GM12873 (cell line): ENCODE measurements around the gene SSRP1.

Experiments used
- CTCF ChIP-seq: IDR thresholded peaks from 2 replicates; pipeline ENCODE4 v1.5.1; 2012; ENCODE audit warnings: low read depth, mild to moderate bottlenecking, moderate library complexity, low read length, control low read depth; ENCODE audit not compliant: insufficient read depth; ENCODE audit errors: missing control alignments

The SSRP1 gene

GRCh38 chr11:57320067-57320718, 15.5 kb downstream of the SSRP1 start:
- TF ChIP-seq CTCF = no peak

- no peak for TF ChIP-seq CTCF
Observed at GRCh38 chr11:57318178-57318577, 17.5 kb downstream of the SSRP1 start.

DNA sequence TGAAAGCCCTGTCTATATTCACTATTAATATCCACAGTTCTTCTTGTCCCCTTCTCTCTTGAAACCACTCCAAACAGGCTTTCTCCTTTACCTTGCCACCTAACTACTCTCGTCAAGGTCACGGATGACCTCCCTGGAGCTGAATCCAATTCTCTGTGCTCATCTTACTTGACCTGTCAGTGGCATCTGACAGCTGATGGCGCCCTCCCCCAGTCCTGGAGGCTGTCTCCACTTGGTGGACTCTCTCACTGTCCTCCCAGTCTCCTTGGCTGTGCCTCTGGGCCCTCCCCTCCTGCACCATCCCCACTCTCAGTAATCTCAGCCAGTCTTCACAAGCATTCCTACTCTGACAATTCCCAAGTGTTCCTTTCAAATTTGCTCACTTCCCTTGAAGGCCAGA, 19.7 kb downstream of the SSRP1 start:
- TF ChIP-seq CTCF = no peak

DNA sequence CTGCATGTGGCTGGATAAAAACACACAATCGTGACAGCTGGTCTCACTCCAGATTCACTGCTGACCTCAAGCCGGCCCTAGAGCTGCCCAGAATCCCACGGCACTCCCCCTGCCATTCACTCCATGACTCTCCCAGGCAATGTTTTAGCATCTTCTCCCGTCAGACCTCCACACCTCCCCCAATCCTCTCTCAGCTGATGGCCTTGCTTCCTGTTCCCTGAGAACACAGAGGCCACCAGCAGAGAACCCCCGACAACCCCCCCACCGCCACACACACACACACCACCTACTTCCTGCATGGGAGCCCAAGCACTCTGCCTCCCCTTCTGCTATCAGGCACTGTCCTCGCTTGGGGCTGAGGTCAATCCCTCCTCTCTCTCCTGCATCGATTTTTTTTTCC, 20.2 kb downstream of the SSRP1 start:
- no peak for TF ChIP-seq CTCF

- TF ChIP-seq CTCF = no peak
Observed at GRCh38 chr11:57314221-57314973, 21.3 kb downstream of the SSRP1 start.

DNA sequence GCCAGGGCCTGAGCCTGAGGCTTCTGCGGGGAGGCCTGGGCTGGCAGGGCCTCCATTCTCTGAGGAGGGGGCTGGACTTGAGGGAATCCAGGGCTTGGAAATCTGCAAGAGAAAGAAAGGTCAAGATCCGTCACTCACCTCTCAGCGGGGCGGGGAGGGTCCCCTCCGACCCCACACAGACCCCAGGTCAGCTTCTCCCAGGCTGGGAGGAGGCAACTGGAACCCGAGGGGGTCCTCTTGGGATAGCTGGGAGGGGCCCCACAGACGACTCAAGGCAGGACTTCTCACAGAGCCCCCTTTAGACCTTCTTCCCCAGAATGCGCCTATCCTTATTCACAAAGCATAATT, 21.9 kb downstream of the SSRP1 start:
- no peak for TF ChIP-seq CTCF

- TF ChIP-seq CTCF = no peak
Observed at GRCh38 chr11:57313071-57313787, 22.5 kb downstream of the SSRP1 start.
